GM18505 (cell line): ENCODE results near the gene ATAD5.
"Not testable (repeated sequence)": the region's sequence is repeated elsewhere in the genome, so short reads cannot be mapped to it uniquely, and the experiment has no call there.

Experiments
- ATAC-seq: cut with Tn5 transposase; IDR thresholded peaks from one replicate; pipeline ENCODE4 v1.9.1; 2021; ENCODE audit not compliant: unreplicated experiment
- POLR2A ChIP-seq: IDR thresholded peaks from 4 replicates; pipeline ENCODE4 v1.6.1; 2011; ENCODE audit warnings: borderline replicate concordance; ENCODE audit not compliant: insufficient read depth, insufficient read length; ENCODE audit errors: extremely low read depth

ATAD5 gene

DNA sequence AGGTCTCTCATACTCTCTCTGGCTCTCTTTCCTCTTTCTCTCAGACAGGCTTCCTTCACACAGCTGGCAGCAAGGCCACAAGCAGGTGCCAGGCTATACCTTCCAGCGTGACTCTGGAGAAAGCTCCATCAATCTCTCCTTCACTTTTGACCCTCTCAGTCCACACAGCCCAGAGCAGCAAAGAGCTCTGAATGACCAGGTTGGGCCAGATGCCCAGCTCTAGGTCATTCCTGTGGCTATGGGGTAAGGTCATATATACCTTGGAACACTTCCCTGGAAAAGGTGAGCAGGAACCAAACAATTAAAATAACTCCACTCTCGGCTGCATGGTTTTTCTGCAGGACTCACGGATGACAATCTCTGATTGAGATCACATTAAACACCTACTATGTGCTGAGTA is 98.7 kb downstream of the ATAD5 start:
- ATAC-seq = no peak
- TF ChIP-seq POLR2A = no peak

DNA sequence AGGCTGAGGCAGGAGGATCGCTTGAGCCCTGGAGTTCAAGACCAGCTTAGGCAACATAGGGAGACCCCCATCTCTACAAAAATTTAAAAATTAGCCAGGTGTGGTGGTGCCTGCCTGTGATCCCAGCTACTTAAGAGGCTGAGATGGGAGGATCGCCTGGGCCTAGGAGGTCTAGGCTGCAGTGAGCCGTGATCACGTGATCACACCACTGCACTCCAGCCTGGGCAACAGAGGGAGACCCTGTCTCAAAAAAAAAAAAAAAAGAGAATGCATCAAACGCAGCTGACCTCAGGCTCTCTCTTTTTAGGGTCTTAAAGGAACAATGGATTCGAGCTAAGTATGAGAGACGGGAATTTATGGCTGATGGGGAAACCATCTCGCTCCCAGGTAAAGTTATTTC is 99.8 kb downstream of the ATAD5 start:
- not testable (repeated sequence) for ATAC-seq

GRCh38 chr17:30933966-30934365 is 102.2 kb downstream of the ATAD5 start:
- TF ChIP-seq POLR2A = no peak
- no peak for ATAC-seq

GRCh38 chr17:30939051-30939689 is 107.4 kb downstream of the ATAD5 start:
- no peak for TF ChIP-seq POLR2A
- no peak for ATAC-seq

DNA sequence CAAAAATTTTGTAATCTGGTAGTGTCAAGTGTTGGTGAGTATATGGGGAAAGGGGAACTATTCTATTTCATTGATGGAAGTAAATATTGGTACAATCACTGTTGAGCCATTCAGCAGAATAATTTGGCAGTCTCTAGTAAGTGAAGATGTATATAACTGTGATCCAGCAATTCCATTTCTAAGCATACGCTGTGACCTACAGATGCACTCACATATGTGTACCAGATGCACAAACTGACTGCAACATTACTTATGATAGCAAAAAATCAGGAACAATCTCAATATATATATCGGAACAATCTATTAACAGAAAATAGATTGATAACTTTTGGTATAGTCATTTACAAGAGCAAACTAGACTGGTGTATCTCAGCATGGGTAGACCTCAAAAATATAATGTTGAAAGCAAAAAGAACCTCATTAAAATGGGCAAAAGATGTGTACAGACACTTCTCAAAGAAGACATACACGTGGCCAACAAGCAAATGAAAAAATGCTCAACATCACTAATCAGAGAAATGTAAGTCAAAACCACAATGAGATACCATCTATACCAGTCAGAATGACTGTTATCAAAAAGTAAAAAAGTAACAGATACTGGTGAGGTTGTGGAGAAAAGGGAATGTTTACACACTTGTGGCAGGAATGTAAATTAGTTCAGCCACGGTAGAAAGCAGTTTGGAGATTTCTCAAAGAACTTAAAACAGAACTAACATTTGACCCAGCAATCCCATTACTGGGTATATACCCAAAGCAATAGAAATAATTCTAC is 110.7 kb downstream of the ATAD5 start:
- TF ChIP-seq POLR2A = no peak
- no peak for ATAC-seq
